HepG2 (cell line): Measurements from ENCODE around the gene TUBB. TPM values are rescaled to one million over a fixed set of nuclear protein-coding genes. Genes with fewer than 3 reads are reported as not detected.

Experiments
- DMAP1 ChIP-seq: IDR thresholded peaks from 2 replicates; pipeline ENCODE4 v1.6.1; 2016
- IRF2 ChIP-seq: IDR thresholded peaks from 2 replicates; pipeline ENCODE4 v1.6.1; 2018; ENCODE audit warnings: missing genetic modification reagents, missing compliant biosample characterization
- KDM5B ChIP-seq: sonication (generic); formaldehyde crosslinking; IDR thresholded peaks from 2 replicates; pipeline ENCODE4 v1.4.0; 2020; ENCODE audit warnings: missing genetic modification reagents, mild to moderate bottlenecking, borderline replicate concordance
- LCORL ChIP-seq, 2 experiments: fragments of 450-650 bp in 1 of 2; sonication (generic) in 1 of 2; formaldehyde crosslinking in 1 of 2; IDR thresholded peaks; 2 replicates each; pipeline versions ENCODE4 v1.5.0 to v1.6.1; 2017 to 2020; ENCODE audit warnings: antibody characterized with exemption in 1 of 2, missing genetic modification reagents in 1 of 2
- SMAD3 ChIP-seq: sonication (generic); formaldehyde crosslinking; IDR thresholded peaks from 2 replicates; pipeline ENCODE4 v1.4.0; 2020; ENCODE audit warnings: missing genetic modification reagents
- TEAD2 ChIP-seq: sonication (generic); formaldehyde crosslinking; IDR thresholded peaks from 2 replicates; pipeline ENCODE4 v1.9.0; 2021; ENCODE audit warnings: missing genetic modification reagents
- ZBTB7A ChIP-seq: sonication (generic); formaldehyde crosslinking; IDR thresholded peaks from 2 replicates; pipeline ENCODE4 v1.8.0; 2022; ENCODE audit warnings: mild to moderate bottlenecking, missing genetic modification reagents
- ZFP36L1 ChIP-seq: sonication (generic); formaldehyde crosslinking; IDR thresholded peaks from 2 replicates; pipeline ENCODE4 v1.8.0; 2022; ENCODE audit warnings: mild to moderate bottlenecking, missing genetic modification reagents, moderate library complexity
- ZKSCAN1 ChIP-seq: fragments of 150-350 bp; IDR thresholded peaks from 2 replicates; pipeline ENCODE4 v1.6.1; 2014; ENCODE audit warnings: low read length
- ZNF17 ChIP-seq: sonication (generic); formaldehyde crosslinking; IDR thresholded peaks from 2 replicates; pipeline ENCODE4 v1.5.0; 2020; ENCODE audit warnings: mild to moderate bottlenecking, missing genetic modification reagents
- ZNF563 ChIP-seq: sonication (generic); formaldehyde crosslinking; IDR thresholded peaks from 2 replicates; pipeline ENCODE4 v1.8.0; 2022; ENCODE audit warnings: mild to moderate bottlenecking, moderate library complexity, missing genetic modification reagents
- ZSCAN12 ChIP-seq: sonication (generic); formaldehyde crosslinking; IDR thresholded peaks from 2 replicates; pipeline ENCODE4 v1.9.0; 2021; ENCODE audit warnings: mild to moderate bottlenecking, missing genetic modification reagents
- polyA plus RNA-seq, 8 experiments: library from polyadenylated mRNA; depleted of rRNA in 3 of 8; stranded (reverse) in 7 of 8; unstranded in 1 of 8; fragments of >200 nt; fragmentation: Illumina TruSeq in 4 of 8; extraction: Trizol in 4 of 8; gene quantifications; 2 replicates each; pipeline versions ENCODE4 v1.2.1 to v1.2.3, GENCODE V29; 2011 to 2016; ENCODE audit warnings: low read depth in 4 of 8, missing spikeins in 1 of 8, mixed read lengths in 1 of 8; ENCODE audit not compliant: insufficient read depth in 1 of 8
- total RNA-seq, 5 experiments: library from RNA; depleted of rRNA; stranded (reverse); fragments of >200 nt; fragmentation: Illumina TruSeq; extraction: Trizol; gene quantifications; 2 replicates each; pipeline ENCODE4 v1.2.3, GENCODE V29; 2016; ENCODE audit warnings: low read depth in 1 of 5
- TF ChIP-seq, protein P1 (sequence below): sonication (generic); formaldehyde crosslinking; IDR thresholded peaks from 2 replicates; pipeline ENCODE4 v1.8.1; 2023; ENCODE audit warnings: mild to moderate bottlenecking, missing genetic modification reagents, borderline replicate concordance
- TF ChIP-seq, protein P2 (sequence below): sonication (generic); formaldehyde crosslinking; conservative IDR thresholded peaks from 2 replicates; pipeline ENCODE4 v1.8.1; 2023; ENCODE audit warnings: missing genetic modification reagents
- TF ChIP-seq, protein P3 (sequence below): sonication (generic); formaldehyde crosslinking; IDR thresholded peaks from 2 replicates; pipeline ENCODE4 v1.4.0; 2020; ENCODE audit warnings: missing genetic modification reagents, mild to moderate bottlenecking, borderline replicate concordance
- TF ChIP-seq, protein P4 (sequence below): sonication (generic); formaldehyde crosslinking; IDR thresholded peaks from 2 replicates; pipeline ENCODE4 v1.9.0; 2022; ENCODE audit warnings: missing genetic modification reagents, mild to moderate bottlenecking, borderline replicate concordance

Gene TUBB
- total and polyA plus RNA-seq, 2 of the 13 experiments (the other 11 are each of a cell fraction or from before 2014, with no cell fraction given): 911 to 1,163 TPM

DNA sequence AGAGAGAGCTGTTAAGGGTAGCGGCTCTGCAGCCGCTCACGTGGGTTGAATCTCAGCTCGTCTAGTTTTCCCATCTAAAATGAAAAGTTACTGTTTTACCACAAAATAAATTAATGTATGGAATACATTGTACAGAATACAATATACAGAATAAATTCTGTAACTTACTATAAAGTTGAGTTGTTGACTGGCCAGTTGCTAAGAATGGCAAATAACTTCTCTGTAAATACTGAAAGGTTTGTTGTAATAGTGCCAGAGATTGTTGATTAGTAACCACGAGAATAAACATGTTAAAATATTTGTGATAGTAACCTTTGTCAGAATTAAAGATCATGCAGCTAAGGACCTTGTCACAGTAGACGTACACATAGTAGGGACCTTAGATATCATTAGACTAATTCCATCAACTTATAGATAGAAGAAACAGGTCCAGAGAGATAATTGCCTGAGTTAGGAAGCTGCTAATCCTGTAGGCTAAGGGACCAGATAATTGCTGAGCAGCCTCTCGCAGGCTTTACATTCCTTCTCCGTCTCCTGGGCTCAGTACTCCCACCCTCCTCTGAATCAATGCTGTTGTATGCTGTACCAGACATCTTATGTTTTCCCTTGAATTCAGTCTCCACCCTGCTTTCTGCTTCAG, 28.8 kb upstream of the TUBB start (continued):
- TF ChIP-seq, protein P1, sequence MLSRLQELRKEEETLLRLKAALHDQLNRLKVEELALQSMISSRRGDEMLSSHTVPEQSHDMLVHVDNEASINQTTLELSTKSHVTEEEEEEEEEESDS (CRISPR knock-in tag): peak; percentile 32; the same call in 1 of the 2 replicates
- TF ChIP-seq ZNF563 (CRISPR knock-in tag): 0 out of 2 replicates have a peak, but pooled peaks have one; percentile 1
- no peak for TF ChIP-seq KDM5B (CRISPR knock-in tag)
- no peak for TF ChIP-seq LCORL (IDR thresholded peaks at IDR 0.05)
- TF ChIP-seq LCORL (CRISPR knock-in tag; IDR thresholded peaks at IDR 0.05): peak; percentile 6; the same call in 1 of the 2 replicates
- peak; percentile 31; the same call in 1 of the 2 replicates for TF ChIP-seq ZSCAN12 (CRISPR knock-in tag)
- no peak for TF ChIP-seq SMAD3
- TF ChIP-seq TEAD2 (CRISPR knock-in tag): no peak
- TF ChIP-seq, protein P2, sequence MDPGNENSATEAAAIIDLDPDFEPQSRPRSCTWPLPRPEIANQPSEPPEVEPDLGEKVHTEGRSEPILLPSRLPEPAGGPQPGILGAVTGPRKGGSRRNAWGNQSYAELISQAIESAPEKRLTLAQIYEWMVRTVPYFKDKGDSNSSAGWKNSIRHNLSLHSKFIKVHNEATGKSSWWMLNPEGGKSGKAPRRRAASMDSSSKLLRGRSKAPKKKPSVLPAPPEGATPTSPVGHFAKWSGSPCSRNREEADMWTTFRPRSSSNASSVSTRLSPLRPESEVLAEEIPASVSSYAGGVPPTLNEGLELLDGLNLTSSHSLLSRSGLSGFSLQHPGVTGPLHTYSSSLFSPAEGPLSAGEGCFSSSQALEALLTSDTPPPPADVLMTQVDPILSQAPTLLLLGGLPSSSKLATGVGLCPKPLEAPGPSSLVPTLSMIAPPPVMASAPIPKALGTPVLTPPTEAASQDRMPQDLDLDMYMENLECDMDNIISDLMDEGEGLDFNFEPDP (CRISPR knock-in tag): 0 out of 2 replicates have a peak, but pooled peaks have one; percentile 57
- TF ChIP-seq, protein P3, sequence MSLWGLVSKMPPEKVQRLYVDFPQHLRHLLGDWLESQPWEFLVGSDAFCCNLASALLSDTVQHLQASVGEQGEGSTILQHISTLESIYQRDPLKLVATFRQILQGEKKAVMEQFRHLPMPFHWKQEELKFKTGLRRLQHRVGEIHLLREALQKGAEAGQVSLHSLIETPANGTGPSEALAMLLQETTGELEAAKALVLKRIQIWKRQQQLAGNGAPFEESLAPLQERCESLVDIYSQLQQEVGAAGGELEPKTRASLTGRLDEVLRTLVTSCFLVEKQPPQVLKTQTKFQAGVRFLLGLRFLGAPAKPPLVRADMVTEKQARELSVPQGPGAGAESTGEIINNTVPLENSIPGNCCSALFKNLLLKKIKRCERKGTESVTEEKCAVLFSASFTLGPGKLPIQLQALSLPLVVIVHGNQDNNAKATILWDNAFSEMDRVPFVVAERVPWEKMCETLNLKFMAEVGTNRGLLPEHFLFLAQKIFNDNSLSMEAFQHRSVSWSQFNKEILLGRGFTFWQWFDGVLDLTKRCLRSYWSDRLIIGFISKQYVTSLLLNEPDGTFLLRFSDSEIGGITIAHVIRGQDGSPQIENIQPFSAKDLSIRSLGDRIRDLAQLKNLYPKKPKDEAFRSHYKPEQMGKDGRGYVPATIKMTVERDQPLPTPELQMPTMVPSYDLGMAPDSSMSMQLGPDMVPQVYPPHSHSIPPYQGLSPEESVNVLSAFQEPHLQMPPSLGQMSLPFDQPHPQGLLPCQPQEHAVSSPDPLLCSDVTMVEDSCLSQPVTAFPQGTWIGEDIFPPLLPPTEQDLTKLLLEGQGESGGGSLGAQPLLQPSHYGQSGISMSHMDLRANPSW (CRISPR knock-in tag): 0 out of 2 replicates have a peak, but pooled peaks have one; percentile 53
- no peak for TF ChIP-seq ZBTB7A (CRISPR knock-in tag)
- 0 out of 2 replicates have a peak, but pooled peaks have one; percentile 11 for TF ChIP-seq IRF2 (CRISPR knock-in tag)
- TF ChIP-seq, protein P4, sequence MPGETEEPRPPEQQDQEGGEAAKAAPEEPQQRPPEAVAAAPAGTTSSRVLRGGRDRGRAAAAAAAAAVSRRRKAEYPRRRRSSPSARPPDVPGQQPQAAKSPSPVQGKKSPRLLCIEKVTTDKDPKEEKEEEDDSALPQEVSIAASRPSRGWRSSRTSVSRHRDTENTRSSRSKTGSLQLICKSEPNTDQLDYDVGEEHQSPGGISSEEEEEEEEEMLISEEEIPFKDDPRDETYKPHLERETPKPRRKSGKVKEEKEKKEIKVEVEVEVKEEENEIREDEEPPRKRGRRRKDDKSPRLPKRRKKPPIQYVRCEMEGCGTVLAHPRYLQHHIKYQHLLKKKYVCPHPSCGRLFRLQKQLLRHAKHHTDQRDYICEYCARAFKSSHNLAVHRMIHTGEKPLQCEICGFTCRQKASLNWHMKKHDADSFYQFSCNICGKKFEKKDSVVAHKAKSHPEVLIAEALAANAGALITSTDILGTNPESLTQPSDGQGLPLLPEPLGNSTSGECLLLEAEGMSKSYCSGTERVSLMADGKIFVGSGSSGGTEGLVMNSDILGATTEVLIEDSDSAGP (CRISPR knock-in tag): no peak
- TF ChIP-seq ZNF17: 0 out of 2 replicates have a peak, but pooled peaks have one; percentile 27
- TF ChIP-seq DMAP1 (CRISPR knock-in tag): no peak
- 0 out of 2 replicates have a peak, but pooled peaks have one; percentile 44 for TF ChIP-seq ZKSCAN1
- peak; percentile 74; the same call in 1 of the 2 replicates for TF ChIP-seq ZFP36L1 (CRISPR knock-in tag)
